H9 (cell line): Measurements from ENCODE around the gene VIPR1. TPM values are rescaled to one million over a fixed set of nuclear protein-coding genes. Genes with fewer than 3 reads are reported as not detected.

Experiments used
- DNase-seq: peaks from one replicate; pipeline ENCODE4 v3.0.0-alpha.2; 2017
- H2AFZ ChIP-seq: one replicate; pipeline ENCODE4 v1.6.1; 2013; ENCODE audit warnings: mild to moderate bottlenecking, low read length, control low read depth, moderate library complexity
- H2AK5ac ChIP-seq: 2 replicates; pipeline ENCODE4 v1.6.1; 2013; ENCODE audit warnings: low read length, control low read depth, mixed read lengths; ENCODE audit not compliant: insufficient read length
- H2BK120ac ChIP-seq: one replicate; pipeline ENCODE4 v1.6.1; 2013; ENCODE audit warnings: low read depth, mild to moderate bottlenecking, low read length, control low read depth, inconsistent platforms; ENCODE audit not compliant: poor library complexity, severe bottlenecking
- H2BK12ac ChIP-seq: 2 replicates; pipeline ENCODE4 v1.6.1; 2013; ENCODE audit warnings: low read length, control low read depth, mixed read lengths, low read depth; ENCODE audit not compliant: insufficient read length
- H2BK15ac ChIP-seq: 2 replicates; pipeline ENCODE4 v1.6.1; 2013; ENCODE audit warnings: low read depth, low read length, control low read depth
- H2BK20ac ChIP-seq: one replicate; pipeline ENCODE4 v1.6.1; 2013; ENCODE audit warnings: low read depth, mild to moderate bottlenecking, low read length, control low read depth, inconsistent platforms; ENCODE audit not compliant: poor library complexity, severe bottlenecking
- H2BK5ac ChIP-seq: 2 replicates; pipeline ENCODE4 v1.6.1; 2013; ENCODE audit warnings: low read length, control low read depth, mixed read lengths; ENCODE audit not compliant: insufficient read length
- H3K14ac ChIP-seq: 2 replicates; pipeline ENCODE4 v1.6.1; 2013; ENCODE audit warnings: low read length, control low read depth; ENCODE audit not compliant: insufficient read depth
- H3K18ac ChIP-seq: 2 replicates; pipeline ENCODE4 v1.6.1; 2013; ENCODE audit warnings: low read depth, mild to moderate bottlenecking, mixed read lengths, low read length, control low read depth; ENCODE audit not compliant: insufficient read length
- H3K23ac ChIP-seq: 2 replicates; pipeline ENCODE4 v1.6.1; 2013; ENCODE audit warnings: low read length, control low read depth, mixed read lengths, low read depth; ENCODE audit not compliant: insufficient read length
- H3K23me2 ChIP-seq: 2 replicates; pipeline ENCODE4 v1.6.1; 2013; ENCODE audit warnings: low read depth, mild to moderate bottlenecking, mixed read lengths, low read length, control low read depth; ENCODE audit not compliant: insufficient read length, poor library complexity, severe bottlenecking
- H3K27ac ChIP-seq: 2 replicates; pipeline ENCODE4 v1.5.1; 2013; ENCODE audit warnings: low read length, control low read depth, mixed read lengths, low read depth; ENCODE audit not compliant: insufficient read length
- H3K27me3 ChIP-seq: 2 replicates; pipeline ENCODE4 v1.6.1; 2013; ENCODE audit warnings: low read length, control low read depth, inconsistent platforms; ENCODE audit not compliant: insufficient read depth
- H3K4ac ChIP-seq: 2 replicates; pipeline ENCODE4 v1.6.1; 2013; ENCODE audit warnings: low read depth, mild to moderate bottlenecking, control low read depth, inconsistent platforms, low read length, moderate library complexity
- H3K4me1 ChIP-seq: 2 replicates; pipeline ENCODE4 v1.6.1; 2013; ENCODE audit warnings: low read length, control low read depth, inconsistent platforms; ENCODE audit not compliant: insufficient read depth
- H3K4me2 ChIP-seq: 2 replicates; pipeline ENCODE4 v1.6.1; 2013; ENCODE audit warnings: low read length, control low read depth, mixed read lengths; ENCODE audit not compliant: insufficient read length, insufficient read depth
- H3K56ac ChIP-seq: 2 replicates; pipeline ENCODE4 v1.6.1; 2013; ENCODE audit warnings: low read depth, mild to moderate bottlenecking, mixed read lengths, low read length, control low read depth; ENCODE audit not compliant: insufficient read length
- H3K79me1 ChIP-seq: 2 replicates; pipeline ENCODE4 v1.6.1; 2013; ENCODE audit warnings: low read depth, mild to moderate bottlenecking, moderate library complexity, low read length, control low read depth, inconsistent platforms; ENCODE audit not compliant: insufficient read depth, poor library complexity, severe bottlenecking
- H3K79me2 ChIP-seq: 2 replicates; pipeline ENCODE4 v1.6.1; 2013; ENCODE audit warnings: low read length, control low read depth, inconsistent platforms; ENCODE audit not compliant: insufficient read depth
- H3K9ac ChIP-seq: 2 replicates; pipeline ENCODE4 v1.6.1; 2013; ENCODE audit warnings: low read length, control low read depth, mixed read lengths; ENCODE audit not compliant: insufficient read length; ENCODE audit errors: extremely low read depth
- H3K9me3 ChIP-seq: one replicate; pipeline ENCODE4 v1.6.1; 2013; ENCODE audit warnings: low read depth, low read length, inconsistent platforms; ENCODE audit not compliant: control insufficient read depth
- H3T11ph ChIP-seq: one replicate; pipeline ENCODE4 v1.6.1; 2013; ENCODE audit warnings: mild to moderate bottlenecking, low read length, control low read depth, inconsistent platforms
- H4K20me1 ChIP-seq: one replicate; pipeline ENCODE4 v1.6.1; 2013; ENCODE audit not compliant: control insufficient read depth, insufficient read length, insufficient read depth
- H4K5ac ChIP-seq: 2 replicates; pipeline ENCODE4 v1.6.1; 2013; ENCODE audit warnings: low read depth, mild to moderate bottlenecking, mixed read lengths, low read length, control low read depth; ENCODE audit not compliant: insufficient read length
- H4K8ac ChIP-seq: replicated peaks from 2 replicates; pipeline ENCODE4 v1.6.1; 2013; ENCODE audit warnings: low read length, control low read depth, mixed read lengths, low read depth; ENCODE audit not compliant: insufficient read length
- H4K91ac ChIP-seq: 2 replicates; pipeline ENCODE4 v1.6.1; 2013; ENCODE audit warnings: low read depth, mild to moderate bottlenecking, moderate library complexity, mixed read lengths, low read length, control low read depth; ENCODE audit not compliant: insufficient read length
- H3K27ac Mint-ChIP-seq, 3 experiments: 2 replicates in 2 of 3; 3 replicates in 1 of 3; pipeline ENCODE4 v1.8.0; 2020 to 2021; ENCODE audit warnings: mixed read lengths in 3 of 3, mild to moderate bottlenecking in 1 of 3, moderate library complexity in 1 of 3
- H3K27me3 Mint-ChIP-seq: 2 replicates; pipeline ENCODE4 v1.8.0; 2021; ENCODE audit warnings: low read depth, mild to moderate bottlenecking, moderate library complexity, mixed read lengths
- H3K36me3 Mint-ChIP-seq, 3 experiments: 2 replicates in 2 of 3; 3 replicates in 1 of 3; pipeline ENCODE4 v1.8.0; 2020 to 2021; ENCODE audit warnings: low read depth in 3 of 3, mixed read lengths in 3 of 3; ENCODE audit not compliant: insufficient read depth in 1 of 3
- H3K4me1 Mint-ChIP-seq, 2 experiments: 2 replicates each; pipeline ENCODE4 v1.8.0; 2020; ENCODE audit warnings: mixed read lengths in 2 of 2
- H3K4me3 Mint-ChIP-seq, 2 experiments: 2 replicates in 1 of 2; 3 replicates in 1 of 2; pipeline ENCODE4 v1.8.0; 2020 to 2021; ENCODE audit warnings: mild to moderate bottlenecking in 2 of 2, mixed read lengths in 2 of 2, moderate library complexity in 1 of 2
- H3K9me3 Mint-ChIP-seq, 2 experiments: 2 replicates in 1 of 2; 3 replicates in 1 of 2; pipeline ENCODE4 v1.8.0; 2020; ENCODE audit warnings: mild to moderate bottlenecking in 2 of 2, mixed read lengths in 2 of 2, moderate library complexity in 1 of 2
- CTCF ChIP-seq: fragments of 200-600 bp; sonication (generic); conservative IDR thresholded peaks from 3 replicates; pipeline ENCODE4 v1.8.0; 2021; ENCODE audit warnings: antibody characterized with exemption, mild to moderate bottlenecking
- WGBS: extraction: QIAGEN DNeasy Blood & Tissue Kit; methylation state at CpG from one replicate; pipeline ENCODE4 v1.1.7; 2013; ENCODE audit warnings: missing lambda C conversion rate, low lambda C conversion rate, mixed read lengths; ENCODE audit not compliant: insufficient read length; ENCODE audit errors: extremely low coverage; 5-methylcytosine and 5-hydroxymethylcytosine counted together
- total RNA-seq: library from RNA; stranded (reverse); gene quantifications from 2 replicates; pipeline ENCODE4 v1.2.1, GENCODE V29; 2021

The VIPR1 gene
- total RNA-seq, 1 experiment from 2014 or later = 6.5 TPM

- Histone ChIP-seq H3K14ac (no peak overlapping the region), H3T11ph (no peak overlapping the region), H2BK5ac (no peak overlapping the region), H3K79me2 (no peaks in the 10 kb centered on the region), H4K91ac (no peak overlapping the region), H2AFZ (no peak overlapping the region), H3K23me2 (no peaks in the 10 kb centered on the region), H3K27me3 (no peaks in the 10 kb centered on the region), H3K27ac (no peak overlapping the region), H2BK15ac (no peak overlapping the region), H4K8ac (no peak overlapping the region), H3K18ac (no peak overlapping the region), H3K23ac (no peak overlapping the region), H2AK5ac (no peak overlapping the region), H4K20me1 (no peaks in the 10 kb centered on the region), H3K4me2 (no peak overlapping the region), H2BK12ac (no peak overlapping the region), H3K79me1 (no peaks in the 10 kb centered on the region), H2BK120ac (no peak overlapping the region), H3K4ac (no peak overlapping the region), H3K4me1 (no peaks in the 10 kb centered on the region), H2BK20ac (no peak overlapping the region), H3K56ac (no peak overlapping the region), H3K9me3 (no peaks in the 10 kb centered on the region), H4K5ac (no peak overlapping the region), H3K9ac (no peak overlapping the region)
- no peak for TF ChIP-seq CTCF
- Mint-ChIP-seq H3K9me3 (no peaks in the 10 kb centered on the region), H3K27ac (no peak overlapping the region), H3K36me3 (no peaks in the 10 kb centered on the region), H3K4me3 (no peak overlapping the region), H3K27me3 (no peaks in the 10 kb centered on the region), H3K4me1 (no peaks in the 10 kb centered on the region; a peak in 1 of 4 replicates)
- no CpG with 5 or more reads among the region's 4 CpGs for WGBS
- DNase-seq = no peak
Observed at GRCh38 chr3:42525212-42525611, 22.8 kb downstream of the VIPR1 start.
